B cell (primary cell): ENCODE measurements around the gene PRDM15.

Experiments used
- CTCF ChIP-seq: fragments of 200-600 bp; IDR thresholded peaks from one replicate; pipeline ENCODE4 v1.8.0; 2022; ENCODE audit warnings: antibody characterized with exemption, mild to moderate bottlenecking
- EZH2 ChIP-seq: IDR thresholded peaks from 2 replicates; pipeline ENCODE4 v1.6.1; 2012; ENCODE audit warnings: borderline replicate concordance, low read depth, mild to moderate bottlenecking, moderate library complexity, low read length; ENCODE audit not compliant: insufficient read depth, poor library complexity, severe bottlenecking

- TF ChIP-seq CTCF, result no peak
- no peak for TF ChIP-seq EZH2
Observed at GRCh38 chr21:41863439-41863740, 15.8 kb downstream of the PRDM15 start.
